SU-DHL-6 (cell line): Measurements from ENCODE around the gene CLNK.

ENCODE experiments used
- H2AFZ ChIP-seq: fragments of 200-600 bp; sonication (generic); 2 replicates; pipeline ENCODE4 v1.6.1; 2014; ENCODE audit warnings: low read depth, mild to moderate bottlenecking, moderate library complexity, mixed read lengths, antibody characterized with exemption, low read length; ENCODE audit not compliant: severe bottlenecking
- H3F3A ChIP-seq: fragments of 200-600 bp; shearing (Covaris generic); 2 replicates; pipeline ENCODE4 v1.6.0; 2016; ENCODE audit warnings: antibody characterized with exemption, mild to moderate bottlenecking; ENCODE audit not compliant: insufficient read depth
- H3K27ac ChIP-seq: fragments of 200-600 bp; sonication (generic); 2 replicates; pipeline ENCODE4 v1.5.1; 2016; ENCODE audit warnings: low read depth, mild to moderate bottlenecking, low read length, moderate library complexity, mixed read lengths
- H3K27me3 ChIP-seq: fragments of 200-600 bp; sonication (generic), shearing (Covaris generic); 2 replicates; pipeline ENCODE4 v1.6.0; 2014; ENCODE audit warnings: mild to moderate bottlenecking, low read length
- H3K36me3 ChIP-seq: fragments of 200-600 bp; sonication (generic); 2 replicates; pipeline ENCODE4 v1.6.1; 2014; ENCODE audit warnings: mild to moderate bottlenecking, low read length, mixed read lengths
- H3K4me2 ChIP-seq: fragments of 300-600, 200-600 bp; shearing (Covaris generic), sonication (generic); 2 replicates; pipeline ENCODE4 v1.6.0; 2014; ENCODE audit warnings: low read length, low read depth, mild to moderate bottlenecking; ENCODE audit not compliant: poor library complexity, severe bottlenecking
- H3K4me3 ChIP-seq: fragments of 200-600 bp; sonication (generic); 2 replicates; pipeline ENCODE4 v1.5.1; 2014; ENCODE audit warnings: antibody characterized with exemption, low read length, mild to moderate bottlenecking, mixed read lengths; ENCODE audit not compliant: insufficient read depth, poor library complexity, severe bottlenecking
- H3K79me2 ChIP-seq: fragments of 200-600 bp; sonication (generic); 2 replicates; pipeline ENCODE4 v1.6.1; 2014; ENCODE audit warnings: mild to moderate bottlenecking, low read length, moderate library complexity; ENCODE audit not compliant: insufficient read depth
- H3K9ac ChIP-seq: fragments of 200-600 bp; sonication (generic); 2 replicates; pipeline ENCODE4 v1.7.0; 2014; ENCODE audit warnings: mild to moderate bottlenecking, low read length
- H3K9me2 ChIP-seq: fragments of 200-600 bp; sonication (generic); replicated peaks from 2 replicates; pipeline ENCODE4 v1.6.1; 2014; ENCODE audit warnings: low read length; ENCODE audit not compliant: insufficient read depth
- H3K9me3 ChIP-seq: fragments of 200-600 bp; sonication (generic); 2 replicates; pipeline ENCODE4 v1.6.1; 2014; ENCODE audit warnings: low read length, mixed read lengths; ENCODE audit not compliant: insufficient read depth
- H4K20me1 ChIP-seq: fragments of 200-600 bp; sonication (generic); 2 replicates; pipeline ENCODE4 v1.6.1; 2014; ENCODE audit warnings: low read depth, mild to moderate bottlenecking, antibody characterized with exemption, low read length, moderate library complexity, mixed read lengths
- CTCF ChIP-seq: fragments of 200-600 bp; sonication (generic); IDR thresholded peaks from one replicate; pipeline ENCODE4 v1.5.1; 2017; ENCODE audit warnings: antibody characterized with exemption, mild to moderate bottlenecking, low read length, moderate library complexity; ENCODE audit not compliant: insufficient read depth, poor library complexity, severe bottlenecking
- EZH2phosphoT487 ChIP-seq: fragments of 200-600 bp; sonication (generic), shearing (Covaris generic); conservative IDR thresholded peaks from 2 replicates; pipeline ENCODE4 v1.6.1; 2018; ENCODE audit warnings: mild to moderate bottlenecking, antibody characterized with exemption, low read length, moderate library complexity, mixed read lengths

The CLNK gene

GRCh38 chr4:10664408-10664807 is 20.2 kb downstream of the CLNK start:
- no peaks in the 10 kb centered on the region for H3F3A ChIP-seq
- no peak overlapping the region for H3K4me3 ChIP-seq
- H3K27ac ChIP-seq: no peak overlapping the region
- H4K20me1 ChIP-seq: no peaks in the 10 kb centered on the region
- no peaks in the 10 kb centered on the region for H3K79me2 ChIP-seq
- no peaks in the 10 kb centered on the region for H3K27me3 ChIP-seq
- TF ChIP-seq CTCF (no peak), EZH2phosphoT487 (no peak)
- no peaks in the 10 kb centered on the region for H3K36me3 ChIP-seq
- H3K9me2 ChIP-seq: no peaks in the 10 kb centered on the region
- H2AFZ ChIP-seq: no peak overlapping the region
- no peaks in the 10 kb centered on the region for H3K9me3 ChIP-seq
- no peak overlapping the region for H3K4me2 ChIP-seq
- no peak overlapping the region for H3K9ac ChIP-seq

- Histone ChIP-seq H3K27ac (no peak overlapping the region), H3K9ac (no peak overlapping the region), H2AFZ (no peak overlapping the region), H3F3A (no peaks in the 10 kb centered on the region), H3K9me2 (no peaks in the 10 kb centered on the region), H3K36me3 (no peaks in the 10 kb centered on the region), H3K9me3 (no peaks in the 10 kb centered on the region), H3K79me2 (no peaks in the 10 kb centered on the region), H3K4me3 (no peak overlapping the region), H3K27me3 (no peaks in the 10 kb centered on the region), H4K20me1 (no peaks in the 10 kb centered on the region), H3K4me2 (no peak overlapping the region)
- TF ChIP-seq EZH2phosphoT487 (no peak), CTCF (no peak)
Measured at GRCh38 chr4:10662937-10663336, 21.6 kb downstream of the CLNK start.

DNA sequence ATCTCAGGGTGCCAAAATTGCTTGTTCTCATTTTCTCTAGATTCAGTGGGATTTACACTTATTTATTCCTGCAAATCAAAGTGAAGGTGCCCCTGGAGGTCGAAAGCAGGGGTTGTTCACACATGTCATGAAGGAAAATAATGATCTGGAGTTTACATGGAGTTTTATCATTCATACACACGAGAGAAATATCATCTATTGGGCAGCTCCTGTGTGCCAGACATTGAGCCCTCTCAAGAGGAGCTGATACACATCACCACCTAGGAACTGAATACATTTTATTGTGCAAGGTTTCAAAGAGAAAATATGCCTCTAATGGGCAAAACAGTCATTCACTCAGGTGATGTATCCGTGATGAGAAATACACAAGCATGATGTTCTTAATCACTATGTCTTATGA is 23.5 kb downstream of the CLNK start:
- H2AFZ ChIP-seq: no peak overlapping the region
- H4K20me1 ChIP-seq: no peaks in the 10 kb centered on the region
- H3K4me2 ChIP-seq: no peak overlapping the region
- H3K9ac ChIP-seq: no peak overlapping the region
- H3K79me2 ChIP-seq: no peaks in the 10 kb centered on the region
- H3K4me3 ChIP-seq: no peak overlapping the region
- H3K9me2 ChIP-seq: no peaks in the 10 kb centered on the region
- no peaks in the 10 kb centered on the region for H3F3A ChIP-seq
- no peaks in the 10 kb centered on the region for H3K9me3 ChIP-seq
- H3K36me3 ChIP-seq: no peaks in the 10 kb centered on the region
- no peaks in the 10 kb centered on the region for H3K27me3 ChIP-seq
- no peak for TF ChIP-seq EZH2phosphoT487
- no peak for TF ChIP-seq CTCF
- H3K27ac ChIP-seq: no peak overlapping the region

DNA sequence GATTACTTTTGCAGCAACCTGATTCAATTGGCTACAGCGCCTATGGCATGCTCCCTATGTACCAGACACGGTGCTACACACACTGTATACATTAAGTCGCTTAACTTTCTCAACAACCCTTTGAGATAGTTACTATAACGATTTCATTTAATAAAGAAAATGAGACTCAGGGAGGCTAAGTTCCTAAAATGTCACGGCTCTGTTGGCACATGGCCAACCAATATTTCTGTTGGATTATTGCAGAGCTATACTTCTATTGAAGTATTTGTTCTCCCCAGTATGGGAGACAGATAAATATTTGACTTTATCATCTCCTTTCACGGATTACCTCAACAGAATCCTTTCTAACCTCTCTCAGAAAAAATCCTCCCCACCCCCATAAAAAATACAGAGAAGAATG is 25.3 kb downstream of the CLNK start:
- H3K36me3 ChIP-seq: no peaks in the 10 kb centered on the region
- H3K79me2 ChIP-seq: no peaks in the 10 kb centered on the region
- no peak overlapping the region for H3K4me3 ChIP-seq
- H3K9ac ChIP-seq: no peak overlapping the region
- TF ChIP-seq EZH2phosphoT487 (no peak), CTCF (no peak)
- H3K9me2 ChIP-seq: no peaks in the 10 kb centered on the region
- H3K27ac ChIP-seq: no peak overlapping the region
- H3K4me2 ChIP-seq: no peak overlapping the region
- no peaks in the 10 kb centered on the region for H3K9me3 ChIP-seq
- H3F3A ChIP-seq: no peaks in the 10 kb centered on the region
- H4K20me1 ChIP-seq: no peaks in the 10 kb centered on the region
- H3K27me3 ChIP-seq: no peaks in the 10 kb centered on the region
- H2AFZ ChIP-seq: no peak overlapping the region
